Occipital lobe (tissue), 2 donors: ENCODE measurements around the gene SYCP2. TPM values are rescaled to one million over a fixed set of nuclear protein-coding genes. Genes with fewer than 3 reads are reported as not detected.

Source experiments
- DNase-seq: peaks from one replicate; lab custom pipeline; 2025; lab: John Stamatoyannopoulos, UW
- total RNA-seq: library from RNA; depleted of rRNA; stranded (reverse); fragments of >200 nt; gene quantifications from one replicate; pipeline ENCODE4 v1.2.3, GENCODE V29; 2014

The SYCP2 gene
- total RNA-seq, 1 donor from 2014 or later = 4.1 TPM

DNA sequence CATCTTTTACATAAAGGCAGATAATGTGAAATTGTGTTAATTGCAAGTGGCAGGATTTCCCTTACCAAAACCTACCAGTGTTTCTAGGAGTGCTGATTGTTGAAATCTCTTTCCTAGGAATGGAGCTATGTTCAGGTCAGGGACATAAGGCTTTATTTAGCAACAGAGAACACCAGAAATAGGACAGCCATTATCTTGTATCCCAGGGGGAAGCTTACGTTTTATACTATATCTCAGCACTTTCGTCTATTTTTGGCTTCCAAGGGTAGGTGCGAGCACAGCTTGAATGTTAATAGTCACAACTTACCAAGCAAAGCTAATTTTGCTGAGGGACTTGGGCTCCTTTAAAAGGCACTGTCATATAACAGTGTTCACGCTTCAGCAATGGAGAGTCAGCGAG lies 94.0 kb downstream of the SYCP2 start:
- DNase-seq = no peak

DNA sequence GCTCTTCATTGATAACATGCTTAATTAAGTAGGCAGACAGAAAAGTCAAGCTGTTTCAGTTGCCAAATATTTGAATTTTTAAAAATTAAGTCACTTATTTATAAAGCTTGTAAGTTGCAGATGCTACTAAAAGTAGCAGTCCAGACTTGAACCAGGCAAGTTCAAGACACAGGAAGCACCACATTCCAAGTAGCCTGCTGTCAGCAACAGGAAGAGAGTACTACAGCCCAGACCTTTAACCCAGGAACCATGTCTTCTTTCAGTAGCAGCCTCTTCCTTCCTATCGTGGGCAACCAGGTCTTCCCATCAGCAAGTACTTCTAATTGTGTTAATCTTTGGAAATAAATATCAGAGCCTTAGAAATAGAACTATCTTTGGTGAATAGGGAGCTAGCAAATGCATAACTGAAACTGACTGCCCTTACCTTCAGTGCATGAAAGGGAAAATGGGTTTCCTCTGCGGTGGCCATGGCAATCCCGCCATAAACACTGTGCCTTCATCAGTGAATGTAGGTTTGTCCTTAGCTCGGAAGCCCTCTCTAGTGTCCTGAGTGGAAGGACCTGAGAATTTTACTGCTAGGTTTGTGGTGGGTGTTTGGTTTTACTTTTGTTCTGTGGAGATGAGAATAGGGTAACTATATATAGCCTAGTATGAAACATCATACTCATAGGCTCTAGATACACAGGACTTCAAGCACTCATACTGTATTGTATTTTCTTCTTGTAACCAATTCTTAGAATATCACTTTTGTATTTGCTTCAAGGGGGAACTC lies 95.6 kb downstream of the SYCP2 start:
- DNase-seq = no peak

DNA sequence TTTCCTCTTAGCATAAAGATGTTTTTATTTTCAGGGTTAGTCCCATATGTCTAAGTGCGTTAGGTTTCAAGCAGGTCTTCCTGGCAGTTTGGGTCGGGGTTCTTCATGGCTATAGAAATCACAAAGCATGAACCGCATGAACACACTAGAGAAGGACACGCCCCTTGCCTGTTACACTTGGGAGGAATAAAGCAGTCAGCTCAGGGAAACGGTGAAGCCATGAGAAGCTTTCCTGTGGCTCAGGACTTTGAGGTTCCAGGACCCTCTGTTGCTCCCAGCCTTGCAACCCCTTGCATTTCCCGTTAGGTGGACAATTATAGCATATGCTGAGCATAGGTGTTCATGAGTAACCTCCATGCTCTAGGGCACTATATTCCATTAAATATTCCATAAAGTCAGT lies 96.7 kb downstream of the SYCP2 start:
- DNase-seq = no peak

GRCh38 chr20:59835448-59836395 lies 97.7 kb downstream of the SYCP2 start:
- DNase-seq = no peak

- DNase-seq = no peak
Observed at GRCh38 chr20:59835057-59835447, 98.4 kb downstream of the SYCP2 start.

- DNase-seq = no peak
Observed at GRCh38 chr20:59832406-59833363, 100.8 kb downstream of the SYCP2 start.

GRCh38 chr20:59831916-59832270 lies 101.5 kb downstream of the SYCP2 start:
- DNase-seq = no peak

DNA sequence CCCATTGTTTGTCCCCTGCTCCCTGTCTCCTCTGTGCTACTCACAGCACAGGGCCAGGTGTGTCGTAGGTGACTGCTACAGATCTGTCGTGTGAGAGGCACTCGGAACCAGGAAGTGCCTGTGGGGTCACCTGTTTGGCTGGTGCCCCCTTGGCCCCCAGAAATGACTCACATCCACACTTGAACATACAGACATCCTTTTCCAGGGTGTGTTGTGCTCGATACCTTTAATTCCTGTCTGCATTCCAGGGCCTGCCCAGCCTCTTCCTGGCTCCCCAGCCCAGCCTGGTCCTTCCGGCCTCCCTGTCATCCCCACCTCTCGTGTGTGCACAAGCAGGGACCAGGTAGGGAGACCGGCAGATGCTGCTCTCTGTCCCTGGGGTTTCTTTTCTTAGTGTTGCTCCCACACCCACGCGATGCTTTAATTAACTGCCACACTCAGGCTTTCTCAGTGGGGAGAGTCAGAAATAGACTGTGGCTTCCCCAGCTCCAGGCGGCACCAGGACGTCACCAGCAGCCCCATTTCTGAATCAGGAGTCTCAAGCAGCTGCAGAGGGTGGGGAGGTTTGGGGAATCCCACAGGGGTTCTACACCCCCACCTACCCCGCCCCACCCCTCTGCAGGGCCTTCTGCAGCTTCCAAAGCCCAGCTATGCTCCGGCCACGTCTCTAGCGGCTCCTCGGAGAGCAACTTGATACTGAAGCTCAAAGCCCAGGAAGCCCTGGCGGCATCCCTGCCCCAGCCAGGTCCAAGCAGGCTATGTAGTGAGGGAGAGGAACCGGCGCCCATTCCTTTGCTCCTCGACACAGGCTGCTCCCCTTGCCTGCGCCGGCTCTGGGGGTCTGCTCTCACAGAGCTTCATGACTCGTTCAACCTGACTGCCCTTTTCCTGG lies 102.2 kb downstream of the SYCP2 start:
- DNase-seq = peak; percentile 50

GRCh38 chr20:59830665-59831023 lies 102.8 kb downstream of the SYCP2 start:
- DNase-seq = no peak

DNA sequence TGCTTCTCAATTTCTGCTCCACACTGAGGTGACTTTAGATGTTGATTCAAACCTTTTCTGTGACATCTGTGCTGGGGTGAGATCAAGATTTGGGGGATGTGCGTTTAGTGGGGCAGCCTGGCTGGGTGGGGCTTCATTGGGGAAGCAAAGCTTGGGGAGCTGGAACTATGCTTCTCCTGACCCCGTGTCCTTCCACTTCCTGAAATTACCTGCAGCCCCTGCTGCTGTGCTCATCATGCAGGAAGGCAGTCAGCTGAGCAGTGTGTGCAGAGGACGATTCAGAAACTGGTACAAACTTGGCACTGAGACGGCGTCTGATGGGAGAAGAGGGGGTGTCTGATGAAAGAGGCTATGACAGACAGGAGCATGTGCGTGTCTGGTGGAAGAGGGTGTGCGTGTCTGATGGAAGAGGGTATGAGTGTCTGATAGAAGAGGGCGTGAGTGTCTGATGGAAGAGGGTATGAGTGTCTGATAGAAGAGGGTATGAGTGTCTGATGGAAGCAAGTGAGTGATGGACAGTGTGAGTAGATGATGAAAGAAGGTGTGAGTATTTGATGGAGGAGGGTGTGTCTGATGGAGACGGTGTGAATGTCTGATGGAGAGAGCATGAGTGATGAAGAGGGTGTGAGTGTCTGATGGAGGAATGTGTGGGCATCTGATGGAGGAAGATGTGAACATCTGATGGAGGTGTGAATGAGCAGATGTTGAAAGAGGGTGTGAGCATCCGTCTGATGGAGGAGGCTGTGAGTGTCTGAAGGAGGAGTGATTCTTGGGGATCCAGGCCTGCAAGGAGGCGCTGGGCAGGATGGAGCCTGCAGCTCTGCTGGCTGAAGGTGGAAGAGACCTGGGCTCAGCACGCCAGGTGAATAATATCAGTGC lies 103.4 kb downstream of the SYCP2 start:
- no peak for DNase-seq

GRCh38 chr20:59829054-59829785 lies 104.2 kb downstream of the SYCP2 start:
- DNase-seq = peak; percentile 61

- no peak for DNase-seq
Observed at GRCh38 chr20:59828125-59829053, 105.0 kb downstream of the SYCP2 start.

GRCh38 chr20:59827138-59828056 lies 106.0 kb downstream of the SYCP2 start:
- no peak for DNase-seq

DNA sequence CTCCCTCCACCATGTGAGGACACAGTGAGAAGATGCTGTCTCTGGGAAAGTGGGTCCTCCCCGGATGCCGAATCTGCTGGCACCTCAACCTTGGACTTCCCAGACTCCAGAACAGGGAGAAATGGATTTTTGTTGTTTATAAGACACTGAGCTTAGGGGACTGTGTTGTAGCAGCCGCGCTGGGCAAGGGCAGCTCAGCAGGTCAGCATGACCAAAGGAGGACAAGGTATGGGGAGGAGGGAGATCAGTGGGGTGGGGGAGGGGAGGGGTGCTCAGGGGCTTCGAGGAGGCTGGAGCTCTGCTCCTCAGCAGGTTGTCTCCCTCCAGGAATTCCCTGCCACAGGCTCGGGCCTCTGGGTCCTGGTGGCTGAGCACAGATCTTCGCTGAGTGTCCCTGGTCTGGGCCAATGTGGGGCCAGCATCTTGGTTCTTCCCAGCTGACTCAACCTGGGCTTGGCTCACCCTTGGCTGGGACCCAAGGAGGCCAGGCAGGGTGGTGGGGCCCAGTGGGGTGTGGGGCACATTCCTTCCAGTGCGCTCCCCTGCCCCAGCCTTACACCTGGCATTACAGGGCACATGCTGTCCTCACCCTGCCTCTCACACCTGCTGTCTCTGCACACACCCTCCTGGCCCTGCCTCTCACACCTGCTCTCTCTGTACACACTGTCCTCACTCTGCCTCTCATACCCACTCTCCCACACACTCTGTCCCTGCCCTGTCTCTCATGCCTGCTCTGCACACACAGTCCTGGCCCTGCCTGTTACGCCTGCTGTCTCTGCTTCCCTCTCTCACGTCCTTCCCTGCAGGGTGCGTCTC lies 107.3 kb downstream of the SYCP2 start:
- DNase-seq = no peak

- DNase-seq = no peak
Observed at GRCh38 chr20:59825563-59825920, 107.9 kb downstream of the SYCP2 start.
